OCI-LY3 (cell line): ENCODE measurements around the gene CHP1.
"Not testable (repeated sequence)": the region's sequence is repeated elsewhere in the genome, so short reads cannot be mapped to it uniquely, and the experiment has no call there.

Experiments
- H2AFZ ChIP-seq: fragments of 200-600, 300-600 bp; shearing (Covaris generic); 2 replicates; pipeline ENCODE4 v1.6.0; 2014; ENCODE audit warnings: antibody characterized with exemption, low read depth, low read length
- H3K27ac ChIP-seq: fragments of 200-600, 300-600 bp; sonication (generic); 2 replicates; pipeline ENCODE4 v1.5.1; 2014; ENCODE audit warnings: mild to moderate bottlenecking, low read length, moderate library complexity, mixed read lengths
- H3K27me3 ChIP-seq: fragments of 200-600, 300-600 bp; sonication (generic); 2 replicates; pipeline ENCODE4 v1.6.1; 2014; ENCODE audit warnings: low read depth, low read length, mixed read lengths
- H3K36me3 ChIP-seq: fragments of 200-600, 300-600 bp; sonication (generic); replicated peaks from 2 replicates; pipeline ENCODE3; 2014; ENCODE audit warnings: low read depth, low read length, mixed read lengths
- H3K4me1 ChIP-seq: fragments of 300-600, 200-600 bp; sonication (generic); 2 replicates; pipeline ENCODE4 v1.6.1; 2014; ENCODE audit warnings: low read length, mixed read lengths
- H3K4me2 ChIP-seq: fragments of 200-600, 300-600 bp; sonication (generic); 2 replicates; pipeline ENCODE4 v1.6.1; 2014; ENCODE audit warnings: low read length, mixed read lengths
- H3K4me3 ChIP-seq: fragments of 300-600, 200-600 bp; sonication (generic); 2 replicates; pipeline ENCODE4 v1.5.1; 2014; ENCODE audit warnings: antibody characterized with exemption, mild to moderate bottlenecking, low read length, moderate library complexity
- H3K79me2 ChIP-seq: fragments of 300-600, 200-600 bp; shearing (Covaris generic); 2 replicates; pipeline ENCODE4 v1.6.1; 2014; ENCODE audit warnings: mild to moderate bottlenecking, low read length, mixed read lengths
- H3K9ac ChIP-seq: fragments of 300-600, 200-600 bp; shearing (Covaris generic); 2 replicates; pipeline ENCODE4 v1.6.0; 2014; ENCODE audit warnings: mild to moderate bottlenecking, low read length, moderate library complexity
- H3K9me3 ChIP-seq: fragments of 200-600, 300-600 bp; shearing (Covaris generic); 2 replicates; pipeline ENCODE4 v1.6.1; 2014; ENCODE audit warnings: low read length, mixed read lengths; ENCODE audit not compliant: insufficient read depth
- H4K20me1 ChIP-seq: fragments of 200-600, 300-600 bp; sonication (generic); 2 replicates; pipeline ENCODE4 v1.6.1; 2016; ENCODE audit warnings: low read length, mixed read lengths; ENCODE audit not compliant: insufficient read depth
- EZH2phosphoT487 ChIP-seq: fragments of 200-600 bp; shearing (Covaris generic); IDR thresholded peaks from 2 replicates; pipeline ENCODE4 v1.6.1; 2018; ENCODE audit warnings: antibody characterized with exemption, mixed run types, low read depth
- TF ChIP-seq, protein P1 (sequence below): fragments of 200-600, 300-600 bp; sonication (generic); IDR thresholded peaks from 2 replicates; pipeline ENCODE4 v1.5.1; 2014; ENCODE audit warnings: antibody characterized with exemption, low read length, low read depth

CHP1 gene

DNA sequence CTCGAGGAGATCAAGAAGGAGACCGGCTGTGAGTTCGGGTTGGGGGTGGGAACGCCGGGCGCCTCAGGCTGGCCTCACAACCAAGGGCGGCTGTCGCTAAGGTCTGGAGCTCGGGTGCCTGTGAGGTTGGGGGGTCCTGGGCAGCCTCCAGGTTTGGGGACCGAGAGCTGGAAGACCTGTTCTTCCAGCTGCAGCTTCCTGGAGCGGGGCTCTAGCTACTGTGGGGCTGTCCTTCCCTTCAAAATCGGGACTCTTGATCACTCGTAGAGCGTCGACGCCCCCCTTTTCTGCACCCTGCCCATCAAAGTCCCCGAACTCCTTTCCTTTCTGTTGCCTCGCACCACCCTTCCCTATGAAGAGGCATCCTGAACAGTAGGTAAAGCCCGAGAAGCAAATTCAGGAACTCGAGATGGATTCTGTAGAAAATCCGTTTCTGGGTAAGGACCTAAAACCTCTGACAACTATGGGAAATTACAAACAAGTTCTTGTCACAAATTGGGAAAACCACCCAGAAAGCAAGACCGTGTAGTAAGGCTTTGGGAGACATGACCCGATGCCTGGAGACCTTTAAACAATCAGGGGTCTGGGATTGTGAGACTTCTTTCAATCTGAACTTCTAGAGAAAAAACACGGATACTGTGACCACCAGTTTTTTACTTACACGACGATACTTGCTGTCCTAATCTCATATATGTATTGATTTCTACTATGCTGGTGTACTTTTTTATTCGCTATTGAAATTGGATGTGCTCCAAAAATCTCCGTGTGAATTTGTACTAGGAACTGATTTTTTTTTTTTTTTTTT, 556 bp downstream of the CHP1 start:
- TF ChIP-seq, protein P1, sequence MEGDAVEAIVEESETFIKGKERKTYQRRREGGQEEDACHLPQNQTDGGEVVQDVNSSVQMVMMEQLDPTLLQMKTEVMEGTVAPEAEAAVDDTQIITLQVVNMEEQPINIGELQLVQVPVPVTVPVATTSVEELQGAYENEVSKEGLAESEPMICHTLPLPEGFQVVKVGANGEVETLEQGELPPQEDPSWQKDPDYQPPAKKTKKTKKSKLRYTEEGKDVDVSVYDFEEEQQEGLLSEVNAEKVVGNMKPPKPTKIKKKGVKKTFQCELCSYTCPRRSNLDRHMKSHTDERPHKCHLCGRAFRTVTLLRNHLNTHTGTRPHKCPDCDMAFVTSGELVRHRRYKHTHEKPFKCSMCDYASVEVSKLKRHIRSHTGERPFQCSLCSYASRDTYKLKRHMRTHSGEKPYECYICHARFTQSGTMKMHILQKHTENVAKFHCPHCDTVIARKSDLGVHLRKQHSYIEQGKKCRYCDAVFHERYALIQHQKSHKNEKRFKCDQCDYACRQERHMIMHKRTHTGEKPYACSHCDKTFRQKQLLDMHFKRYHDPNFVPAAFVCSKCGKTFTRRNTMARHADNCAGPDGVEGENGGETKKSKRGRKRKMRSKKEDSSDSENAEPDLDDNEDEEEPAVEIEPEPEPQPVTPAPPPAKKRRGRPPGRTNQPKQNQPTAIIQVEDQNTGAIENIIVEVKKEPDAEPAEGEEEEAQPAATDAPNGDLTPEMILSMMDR, result no peak
- no peak for TF ChIP-seq EZH2phosphoT487
- peak overlapping the region; percentile 90 for H3K4me3 ChIP-seq
- peak overlapping the region; percentile 92 for H2AFZ ChIP-seq
- H3K4me1 ChIP-seq, result peaks cover 10% of the 10 kb centered on the region
- H4K20me1 ChIP-seq, result no peaks in the 10 kb centered on the region
- no peaks in the 10 kb centered on the region for H3K27me3 ChIP-seq
- peak overlapping the region; percentile 75 for H3K9ac ChIP-seq
- H3K36me3 ChIP-seq, result no peaks in the 10 kb centered on the region
- H3K4me2 ChIP-seq, result peak overlapping the region; percentile 95
- peaks cover 13% of the 10 kb centered on the region for H3K79me2 ChIP-seq
- H3K9me3 ChIP-seq, result no peaks in the 10 kb centered on the region
- H3K27ac ChIP-seq, result peak overlapping the region; percentile 10; the same call in 1 of the 2 replicates

GRCh38 chr15:41233367-41233771, 2.3 kb downstream of the CHP1 start:
- Histone ChIP-seq H3K27ac (no peak overlapping the region), H3K4me1 (peaks cover 10% of the 10 kb centered on the region), H3K9ac (no peak overlapping the region), H4K20me1 (no peaks in the 10 kb centered on the region), H3K27me3 (no peaks in the 10 kb centered on the region), H3K4me2 (no peak overlapping the region), H3K79me2 (peaks cover 13% of the 10 kb centered on the region), H3K9me3 (no peaks in the 10 kb centered on the region), H2AFZ (no peak overlapping the region), H3K36me3 (no peaks in the 10 kb centered on the region), H3K4me3 (no peak overlapping the region)
- TF ChIP-seq, protein P1, result no peak
- no peak for TF ChIP-seq EZH2phosphoT487

DNA sequence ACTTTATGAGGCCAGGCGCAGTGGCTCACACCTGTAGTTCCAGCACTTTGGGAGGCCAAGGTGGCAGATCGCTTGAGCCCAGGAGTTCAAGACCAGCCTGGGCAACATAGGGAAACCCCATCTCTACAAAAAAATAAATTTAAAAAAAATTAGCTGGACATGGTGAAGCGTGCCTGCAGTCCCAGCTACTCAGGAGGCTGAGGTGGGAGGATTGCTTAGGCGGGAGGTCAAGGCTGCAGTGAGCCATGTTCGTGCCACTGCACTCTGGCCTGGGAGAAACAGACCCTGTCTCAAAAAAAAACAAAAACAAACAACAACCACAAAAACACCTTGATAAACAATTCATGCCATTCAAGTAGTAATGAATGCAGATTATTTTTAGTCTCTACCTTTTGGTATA, 4.2 kb downstream of the CHP1 start:
- not testable (repeated sequence) for H3K4me2 ChIP-seq, H3K36me3 ChIP-seq, H3K27me3 ChIP-seq, H3K9ac ChIP-seq, H2AFZ ChIP-seq, H3K9me3 ChIP-seq, H3K4me3 ChIP-seq, H3K27ac ChIP-seq, H3K4me1 ChIP-seq, H4K20me1 ChIP-seq
- peaks cover 13% of the 10 kb centered on the region for H3K79me2 ChIP-seq

GRCh38 chr15:41235929-41236328, 4.9 kb downstream of the CHP1 start:
- peaks cover 13% of the 10 kb centered on the region for H3K79me2 ChIP-seq
- H3K27ac ChIP-seq, result no peak overlapping the region
- H3K27me3 ChIP-seq, result no peaks in the 10 kb centered on the region
- no peaks in the 10 kb centered on the region for H4K20me1 ChIP-seq
- no peak overlapping the region for H3K4me3 ChIP-seq
- no peak overlapping the region for H3K4me2 ChIP-seq
- H2AFZ ChIP-seq, result no peak overlapping the region
- no peak for TF ChIP-seq EZH2phosphoT487
- TF ChIP-seq, protein P1, result no peak
- peaks cover 4% of the 10 kb centered on the region for H3K4me1 ChIP-seq
- H3K9me3 ChIP-seq, result no peaks in the 10 kb centered on the region
- H3K36me3 ChIP-seq, result no peaks in the 10 kb centered on the region
- no peak overlapping the region for H3K9ac ChIP-seq
